GM18909 (cell line): ENCODE results near the gene OTUD4.

ENCODE experiments used
- ATAC-seq: cut with Tn5 transposase; IDR thresholded peaks from one replicate; pipeline ENCODE4 v1.9.1; 2021; ENCODE audit warnings: mild to moderate bottlenecking; ENCODE audit not compliant: unreplicated experiment, poor library complexity

OTUD4 gene

DNA sequence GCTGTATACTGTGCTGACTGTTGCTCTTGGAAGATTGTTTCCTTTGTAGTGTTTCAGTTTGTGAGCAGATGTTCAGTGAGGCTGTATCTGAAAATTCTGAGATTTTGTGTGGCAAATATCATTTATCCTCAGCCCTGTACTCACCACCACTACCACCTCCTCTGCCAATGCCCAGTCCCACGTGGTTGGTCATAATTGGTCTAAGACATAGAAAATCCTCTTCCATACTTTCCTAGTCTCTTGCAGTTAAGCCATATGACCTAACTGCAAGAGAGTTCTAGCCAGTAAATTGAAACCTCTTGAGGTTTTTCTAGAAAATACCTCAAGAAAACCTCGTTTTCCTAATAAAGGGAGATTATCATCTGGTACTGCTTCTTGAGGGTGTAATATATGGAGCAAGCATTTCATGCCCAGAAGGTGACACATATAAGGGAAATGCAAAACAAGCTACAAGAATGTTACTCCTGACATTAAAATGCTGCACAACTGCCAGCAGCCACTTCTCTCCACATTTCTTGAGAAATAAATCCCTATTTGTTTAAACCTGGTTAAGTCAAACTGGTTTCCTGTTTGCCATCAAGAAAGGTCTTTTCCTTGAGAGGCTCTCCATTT lies 49.5 kb downstream of the OTUD4 start:
- ATAC-seq, result no peak

DNA sequence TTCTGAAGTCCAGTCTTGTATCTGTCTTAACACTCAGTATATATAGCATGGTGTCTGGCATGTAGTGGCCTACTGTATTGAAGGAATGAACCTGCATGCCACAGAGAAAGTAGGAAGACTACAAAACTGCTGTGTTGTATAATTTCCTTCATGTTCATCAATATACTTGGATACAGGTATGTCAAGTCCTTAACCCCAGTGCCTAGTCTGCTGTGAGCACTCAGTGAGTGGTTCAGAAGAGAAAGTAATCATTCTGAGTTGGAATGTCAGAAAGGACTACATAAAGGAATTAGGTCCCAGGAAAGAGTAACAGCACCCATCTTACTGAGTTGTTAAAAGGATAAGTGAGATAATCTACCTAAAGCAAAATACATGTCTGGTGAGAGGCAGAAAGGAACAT lies 50.3 kb downstream of the OTUD4 start:
- no peak for ATAC-seq

DNA sequence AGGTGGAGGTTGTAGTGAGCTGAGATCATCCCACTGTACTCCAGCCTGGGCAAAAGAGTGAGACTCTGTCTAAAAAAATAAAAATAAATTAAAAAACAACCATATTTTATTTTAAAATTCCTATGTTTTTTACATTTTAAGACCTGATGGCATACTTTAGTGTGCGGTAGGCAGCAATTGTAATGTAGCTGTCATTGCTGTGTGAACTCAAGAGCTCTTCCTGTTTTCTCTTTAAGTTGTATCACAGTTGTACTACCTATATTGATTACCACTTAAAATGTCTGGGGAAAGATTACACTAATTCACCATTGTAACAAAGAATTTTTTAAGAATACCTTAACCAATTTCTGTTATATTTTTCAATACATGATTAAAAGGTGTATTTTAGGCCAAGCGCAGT lies 55.0 kb downstream of the OTUD4 start:
- no peak for ATAC-seq

DNA sequence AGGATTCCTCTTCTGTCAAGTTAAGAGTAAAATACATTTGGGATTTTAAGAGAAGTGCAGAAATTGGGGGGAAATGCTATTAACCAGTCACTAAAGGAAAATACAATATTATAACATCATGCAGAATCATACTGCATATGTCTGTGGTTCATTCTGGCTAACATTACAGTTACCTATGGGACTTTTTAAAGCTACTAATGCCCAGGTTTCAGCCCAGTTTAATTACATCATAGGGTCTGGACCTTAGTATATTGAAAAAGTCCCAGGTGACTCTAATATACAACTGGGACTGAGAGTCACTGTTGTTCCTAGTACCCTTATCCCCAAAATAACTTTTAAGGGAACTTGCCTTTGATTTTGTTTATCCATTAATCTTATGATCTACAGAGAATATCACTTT lies 72.3 kb downstream of the OTUD4 start:
- no peak for ATAC-seq

DNA sequence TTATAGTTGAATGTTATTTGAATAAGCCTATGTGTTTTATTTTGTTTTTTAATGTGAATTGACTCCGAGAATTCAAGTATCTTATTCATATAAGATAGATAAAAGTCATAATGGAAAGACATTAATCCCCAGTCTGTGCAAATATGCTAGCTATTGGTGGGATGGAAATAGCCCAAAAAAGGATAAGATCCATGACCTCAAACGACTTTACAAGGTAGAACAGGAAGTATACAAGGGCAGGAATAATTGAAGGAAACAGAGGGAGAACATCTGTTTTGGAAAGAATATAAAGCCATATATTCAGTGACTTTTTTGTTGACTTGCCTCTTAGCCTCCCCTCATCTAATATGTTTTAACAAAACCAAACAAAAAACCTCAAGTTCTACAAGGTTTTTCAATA lies 73.3 kb downstream of the OTUD4 start:
- ATAC-seq, result no peak

DNA sequence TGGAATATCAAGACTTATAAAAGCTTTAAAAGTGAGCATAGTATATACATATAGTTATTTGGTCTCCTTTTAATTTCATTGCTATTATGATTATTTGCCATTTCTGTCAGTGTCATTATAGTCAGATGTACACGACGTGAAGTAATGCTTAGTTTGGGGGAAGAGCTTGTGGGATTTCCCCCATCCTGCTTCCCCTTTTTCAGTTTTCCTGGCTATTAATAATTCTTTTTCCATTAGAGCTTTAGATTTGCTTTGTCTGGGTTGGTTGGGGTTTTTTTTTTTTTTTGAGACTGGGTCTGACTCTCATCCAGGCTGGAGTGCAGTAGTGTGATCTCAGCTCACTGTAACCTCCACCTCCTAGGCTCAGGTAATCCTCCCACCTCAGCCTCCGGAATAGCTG lies 76.9 kb downstream of the OTUD4 start:
- ATAC-seq, result no peak

DNA sequence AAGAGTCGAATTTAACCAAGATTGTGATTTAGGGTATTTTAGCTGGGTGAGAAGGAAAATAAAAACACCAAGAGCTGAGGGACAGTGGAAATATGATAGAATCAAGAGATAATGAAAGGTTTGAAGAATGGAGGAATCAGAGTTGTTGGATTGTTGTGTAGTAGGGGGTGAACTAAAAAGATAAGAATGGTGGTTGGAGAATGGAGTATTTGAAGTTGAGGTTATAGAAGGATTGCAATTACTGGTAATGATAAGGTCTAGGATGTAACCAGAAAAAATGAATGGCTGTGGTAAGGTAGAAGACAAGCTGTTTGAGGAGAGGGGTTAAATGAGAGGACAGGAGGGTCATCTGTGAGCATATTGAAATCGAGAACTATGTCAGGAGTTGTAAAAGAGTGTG lies 77.8 kb downstream of the OTUD4 start:
- no peak for ATAC-seq

DNA sequence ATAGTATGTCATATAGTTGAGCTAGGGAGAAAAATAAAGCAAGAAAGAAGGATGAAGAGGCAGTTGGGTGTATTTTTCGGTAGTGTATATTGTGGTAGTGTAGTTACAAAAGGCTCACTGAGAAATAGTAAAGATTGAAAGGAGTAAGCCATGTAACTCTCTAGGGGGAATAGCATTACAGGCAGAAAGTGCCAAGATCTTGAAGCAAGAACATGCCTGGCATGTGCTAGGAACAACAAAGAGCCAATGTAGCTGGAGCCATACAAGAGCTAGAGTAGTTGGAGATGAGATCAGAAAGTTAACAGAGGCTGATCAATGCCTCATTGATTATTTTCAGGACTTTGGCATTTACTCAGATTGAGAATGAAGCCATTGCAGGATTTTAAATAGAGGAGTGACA lies 79.3 kb downstream of the OTUD4 start:
- no peak for ATAC-seq

DNA sequence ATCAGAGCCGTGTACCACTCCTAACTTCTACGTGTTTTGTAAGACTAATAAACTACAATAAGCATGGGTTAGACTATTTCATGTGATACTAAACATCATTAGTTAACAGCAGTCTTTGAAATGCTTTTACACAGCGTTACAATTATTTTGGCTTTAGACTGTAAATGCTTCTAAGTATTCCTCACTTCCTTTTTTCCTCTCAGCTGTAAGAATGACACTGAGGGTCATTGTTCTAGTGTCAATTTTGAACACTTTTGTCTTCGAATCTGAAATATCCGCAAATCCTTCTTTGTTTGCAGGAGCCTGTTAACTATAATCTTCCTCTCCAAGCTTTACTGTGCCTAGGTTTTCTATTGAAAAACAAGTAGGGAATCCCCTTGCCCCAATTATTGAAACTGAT lies 80.7 kb downstream of the OTUD4 start:
- ATAC-seq, result no peak

DNA sequence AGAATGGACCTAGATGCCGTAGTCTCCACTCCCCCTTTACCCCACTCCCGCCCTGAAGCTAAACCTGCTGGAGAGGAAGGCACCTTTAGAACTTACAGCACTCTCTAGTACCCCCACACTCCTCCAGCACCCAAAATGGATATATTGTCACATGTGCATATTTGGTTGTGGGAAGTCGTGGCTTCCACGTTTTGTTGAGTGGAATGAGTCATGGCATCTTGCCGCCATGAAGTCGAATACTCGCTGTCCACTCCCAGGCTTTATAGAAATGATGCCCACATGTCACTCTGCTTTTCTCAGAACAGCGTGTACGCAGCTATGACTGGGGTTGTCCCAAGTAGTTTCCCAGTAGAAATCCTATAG lies 81.7 kb downstream of the OTUD4 start:
- no peak for ATAC-seq

DNA sequence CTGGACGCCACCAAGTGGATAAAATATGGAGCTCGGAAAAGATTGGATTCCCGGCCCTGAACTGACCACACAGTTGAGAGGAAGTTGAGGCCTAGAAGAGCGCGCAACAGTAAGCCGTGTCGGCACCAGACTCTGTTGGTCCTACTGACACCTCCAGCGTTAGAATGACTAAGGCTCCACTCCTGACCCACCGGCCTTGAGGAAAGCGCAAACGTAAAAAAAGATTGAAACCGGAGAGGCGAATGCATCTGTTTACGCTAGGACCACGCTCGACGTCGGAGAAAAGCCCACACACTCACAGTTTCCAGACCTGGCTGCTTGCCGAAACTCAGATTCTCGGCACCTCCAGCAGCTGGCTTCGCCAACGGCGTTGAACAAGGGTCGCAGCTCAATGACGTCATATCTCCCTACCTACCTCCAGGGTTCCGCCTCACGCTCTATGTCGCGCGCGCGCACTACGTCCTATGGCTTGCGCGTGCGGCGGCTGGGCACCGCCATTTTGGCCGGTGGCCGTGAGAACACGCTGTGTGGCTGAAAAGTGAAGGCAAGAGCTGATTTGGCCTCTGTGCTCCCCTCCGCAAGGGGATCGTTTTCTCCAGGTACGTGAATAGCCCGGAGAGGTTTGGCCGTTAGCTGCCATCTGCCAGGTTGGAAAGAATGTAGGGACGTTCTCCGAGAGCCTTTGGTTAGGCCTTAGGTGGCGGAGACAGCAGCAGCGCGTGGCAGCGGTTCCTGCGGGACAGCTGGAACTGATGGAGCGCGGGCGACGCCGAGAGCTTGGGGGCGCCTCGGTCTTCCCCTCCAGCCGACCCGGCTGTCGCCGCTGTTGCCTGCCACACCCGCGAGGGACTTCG lies 82.3 kb downstream of the OTUD4 start, which contains the start of the genes ABCE1 and ANAPC10:
Gene ABCE1, plus strand, starts transcription at position 491 of the 854 bp plus-strand sequence. CDS start 6,102 bp downstream, outside the sequence.
Gene ANAPC10, minus strand, starts transcription at position 376 of the 854 bp plus-strand sequence. CDS start 2,097 bp downstream, outside the sequence.
- peak; percentile 88 for ATAC-seq

DNA sequence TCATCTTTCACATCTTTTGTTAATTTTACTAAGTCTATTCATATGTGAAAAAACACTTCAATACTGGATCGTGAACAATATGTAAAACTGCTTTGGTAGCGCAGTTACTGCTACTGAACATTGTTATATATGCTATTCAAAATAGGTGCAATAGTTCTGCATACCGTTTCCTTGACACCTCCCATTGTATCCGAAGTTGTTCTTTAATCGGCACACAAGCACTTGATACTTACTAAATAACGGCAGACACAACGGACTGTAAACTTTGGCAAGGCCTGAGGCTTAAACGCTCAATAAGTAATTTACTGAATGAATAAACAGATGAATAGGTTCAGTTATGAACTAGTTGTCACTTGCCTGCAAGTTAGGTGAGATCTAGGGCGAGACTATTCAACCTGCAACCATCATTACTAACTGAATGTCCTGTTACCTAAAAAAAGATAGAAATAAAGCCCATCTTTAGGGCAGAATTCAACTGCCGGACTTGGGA lies 83.0 kb downstream of the OTUD4 start:
- peak; percentile 2 for ATAC-seq

DNA sequence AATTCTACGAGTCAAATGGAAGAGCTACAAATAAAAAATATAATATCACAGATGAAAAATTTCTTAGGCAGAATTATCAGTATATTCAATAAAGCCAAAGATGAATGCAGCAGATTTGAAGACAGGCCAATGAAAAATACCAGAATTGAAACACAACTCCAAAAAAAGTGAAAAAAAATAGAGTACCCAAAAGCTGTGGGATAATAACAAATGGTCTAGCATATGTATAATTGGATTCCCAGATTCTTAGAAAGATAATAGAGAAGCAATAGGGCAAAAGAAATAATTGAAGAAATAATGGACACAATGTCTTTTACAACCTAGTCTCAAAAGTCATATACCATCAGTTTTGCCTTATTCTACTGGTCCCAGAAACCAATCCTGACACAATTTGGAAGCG lies 86.8 kb downstream of the OTUD4 start:
- ATAC-seq, result no peak

DNA sequence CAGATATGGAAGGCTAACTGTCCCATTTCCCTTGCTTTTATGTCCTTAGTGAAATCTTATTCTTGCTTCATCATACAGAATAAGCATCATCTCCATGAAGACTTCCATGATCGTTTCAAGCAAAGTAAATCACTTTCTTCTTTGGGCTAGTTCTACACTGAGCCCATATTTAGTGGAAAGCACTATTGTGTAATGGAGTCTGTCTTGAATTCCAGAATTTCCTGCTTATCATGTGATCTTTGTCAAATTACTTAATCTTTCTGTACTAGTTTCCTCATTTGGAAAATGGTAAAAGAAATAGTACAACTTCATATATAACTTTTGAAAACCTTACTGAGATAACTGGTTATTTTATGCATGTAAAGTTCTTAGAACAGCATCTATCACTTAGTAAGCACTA lies 90.0 kb downstream of the OTUD4 start:
- no peak for ATAC-seq

DNA sequence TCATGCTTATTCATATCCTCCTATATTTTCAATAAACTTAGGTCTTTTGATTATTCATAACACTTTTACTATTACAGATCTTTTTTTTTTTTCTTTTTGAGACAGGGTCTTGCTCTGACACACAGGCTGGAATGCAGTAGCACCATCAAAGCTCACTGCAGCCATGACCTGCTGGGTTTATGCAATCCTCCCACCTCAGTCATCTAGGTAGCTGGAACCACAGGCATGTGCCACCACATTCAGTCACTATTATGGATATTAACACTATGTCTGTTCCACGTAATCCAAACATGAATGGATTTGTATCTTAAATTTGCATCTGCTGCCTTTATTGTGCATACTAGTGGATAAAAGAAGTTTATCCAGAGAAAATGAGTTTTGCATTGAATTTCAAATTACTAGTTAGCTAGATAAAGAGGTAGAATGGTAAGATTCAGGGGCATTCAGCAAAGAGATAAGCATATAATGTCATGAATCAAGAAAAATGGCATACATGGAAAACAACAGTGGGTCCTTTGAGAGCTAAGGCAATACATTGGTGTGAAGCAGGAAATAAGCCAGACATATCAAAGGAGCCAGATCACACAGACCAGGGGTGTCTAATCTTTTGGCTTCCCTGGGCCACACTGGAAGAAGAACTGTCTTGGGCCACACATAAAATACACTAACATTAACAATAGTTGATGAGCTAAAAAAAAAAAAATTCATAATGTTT lies 96.3 kb downstream of the OTUD4 start:
- ATAC-seq, result no peak
